ENCODE data around the gene VWA5B2.

The VWA5B2 gene

DNA sequence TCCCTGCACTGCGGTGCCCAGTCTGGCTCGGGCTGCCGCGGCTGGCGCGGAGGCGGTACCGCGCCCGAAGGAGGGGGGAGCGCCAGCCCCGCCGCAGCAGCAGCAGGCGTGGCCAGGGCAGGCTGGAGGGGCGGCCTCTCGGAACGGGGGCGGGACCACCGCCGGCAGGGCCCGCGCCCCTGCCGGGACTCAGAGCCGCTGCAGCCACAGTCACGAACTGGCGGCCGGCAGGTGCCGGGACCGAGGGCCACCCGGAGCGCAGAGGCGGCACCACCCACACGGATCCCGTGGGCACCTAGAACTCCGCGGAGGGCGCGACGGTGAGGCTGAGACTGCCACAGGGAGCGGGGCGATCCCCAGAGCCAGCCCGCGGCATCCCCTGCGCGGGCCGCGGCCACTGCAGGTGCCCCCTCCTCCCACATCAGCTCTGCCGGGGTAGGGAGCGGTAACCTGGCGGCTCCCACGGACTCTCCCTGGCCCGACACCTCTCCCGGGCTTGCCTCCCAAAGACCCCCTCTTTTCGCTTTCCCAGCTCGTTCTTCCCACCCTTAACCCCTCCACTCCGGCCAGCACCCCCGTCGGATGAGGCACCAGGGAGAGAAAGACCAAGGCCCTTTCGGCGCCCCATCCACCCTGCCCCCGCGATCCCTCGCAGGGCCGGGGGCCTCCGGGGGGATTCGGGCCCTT lies at the start of gene VWA5B2:
Gene VWA5B2, plus strand, starts transcription at position 192 of the 687 bp plus-strand sequence. CDS start 944 bp downstream, outside the sequence.
- TF ChIP-seq CTCF (IDR thresholded peaks at IDR 0.05) = peak; percentile 6

DNA sequence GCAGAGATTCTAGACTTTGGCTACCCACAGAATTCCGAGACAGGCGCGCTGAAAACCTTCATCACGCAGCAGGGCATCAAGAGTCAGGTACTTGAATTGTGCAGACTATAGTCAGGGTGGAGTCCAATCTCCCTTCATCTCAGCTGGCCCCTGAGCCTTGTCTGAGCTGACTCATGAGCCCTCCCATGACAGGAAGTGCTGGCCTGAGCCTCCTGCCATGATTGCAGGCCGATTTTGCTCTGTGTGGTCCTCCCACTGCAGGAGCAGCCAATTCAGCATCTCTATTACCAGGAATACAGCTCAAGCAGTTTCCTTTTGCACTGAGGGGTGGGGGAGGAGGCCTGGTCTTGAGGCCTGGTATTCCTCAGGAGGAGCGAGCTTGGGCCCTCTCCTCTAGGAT lies 49.2 kb upstream of the VWA5B2 start:
- Mint-ChIP-seq H3K9me3 (no peaks in the 10 kb centered on the region), H3K27ac (no peak overlapping the region), H3K4me1 (peaks cover 37% of the 10 kb centered on the region), H3K36me3 (ENCODE audit: low read depth) (peaks cover 54% of the 10 kb centered on the region), H3K4me3 (no peak overlapping the region), H3K27me3 (ENCODE audit: low read depth, poor library complexity) (peaks cover 4% of the 10 kb centered on the region)
- no peak for DNase-seq
- TF ChIP-seq CTCF (IDR thresholded peaks at IDR 0.05) = no peak

More for the DNA sequence above, at the start of gene VWA5B2:
- H3K27me3 Mint-ChIP-seq (ENCODE audit: low read depth, poor library complexity) = peaks cover 94% of the 10 kb centered on the region
- no peaks in the 10 kb centered on the region for H3K36me3 Mint-ChIP-seq (ENCODE audit: low read depth)
- no peaks in the 10 kb centered on the region for H3K9me3 Mint-ChIP-seq
- DNase-seq = peak; percentile 84
- peak within 1 kb of the TSS; percentile 64 for H3K4me3 Mint-ChIP-seq
- H3K4me1 Mint-ChIP-seq = peaks cover 8% of the 10 kb centered on the region
- H3K27ac Mint-ChIP-seq = no peak within 1 kb of the TSS

DNA sequence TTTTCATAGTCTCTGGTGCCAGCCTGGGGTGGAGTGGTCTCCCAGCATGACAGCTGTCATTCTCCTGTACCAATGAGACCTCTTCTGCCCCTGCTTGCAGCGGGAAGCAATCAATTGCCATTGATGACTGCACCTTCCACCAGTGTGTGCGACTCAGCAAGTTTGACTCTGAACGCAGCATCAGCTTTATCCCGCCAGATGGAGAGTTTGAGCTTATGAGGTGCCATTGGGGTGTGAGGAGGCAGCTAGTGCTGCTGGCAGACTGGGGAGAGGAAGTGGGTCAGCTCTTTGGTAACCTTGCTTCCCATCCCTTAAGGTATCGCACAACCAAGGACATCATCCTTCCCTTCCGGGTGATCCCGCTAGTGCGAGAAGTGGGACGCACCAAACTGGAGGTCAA lies 47.8 kb upstream of the VWA5B2 start:
- no peak for TF ChIP-seq CTCF (IDR thresholded peaks at IDR 0.05)
- H3K4me3 Mint-ChIP-seq = no peak overlapping the region
- peaks cover 54% of the 10 kb centered on the region for H3K36me3 Mint-ChIP-seq (ENCODE audit: low read depth)

GRCh38 chr3:184183679-184184078 lies 45.7 kb upstream of the VWA5B2 start:
- no peaks in the 10 kb centered on the region for H3K27me3 Mint-ChIP-seq (ENCODE audit: low read depth, poor library complexity)
- H3K9me3 Mint-ChIP-seq = no peaks in the 10 kb centered on the region
- no peak for DNase-seq
- H3K36me3 Mint-ChIP-seq (ENCODE audit: low read depth) = peaks cover 62% of the 10 kb centered on the region
- peaks cover 30% of the 10 kb centered on the region for H3K4me1 Mint-ChIP-seq
- TF ChIP-seq CTCF (IDR thresholded peaks at IDR 0.05) = no peak
- no peak overlapping the region for H3K4me3 Mint-ChIP-seq
- H3K27ac Mint-ChIP-seq = peak overlapping the region; percentile 66

More for the DNA sequence above, 47.8 kb upstream of the VWA5B2 start:
- Mint-ChIP-seq H3K27me3 (ENCODE audit: low read depth, poor library complexity) (no peaks in the 10 kb centered on the region), H3K4me1 (peaks cover 34% of the 10 kb centered on the region), H3K27ac (no peak overlapping the region), H3K9me3 (no peaks in the 10 kb centered on the region)
- no peak for DNase-seq

DNA sequence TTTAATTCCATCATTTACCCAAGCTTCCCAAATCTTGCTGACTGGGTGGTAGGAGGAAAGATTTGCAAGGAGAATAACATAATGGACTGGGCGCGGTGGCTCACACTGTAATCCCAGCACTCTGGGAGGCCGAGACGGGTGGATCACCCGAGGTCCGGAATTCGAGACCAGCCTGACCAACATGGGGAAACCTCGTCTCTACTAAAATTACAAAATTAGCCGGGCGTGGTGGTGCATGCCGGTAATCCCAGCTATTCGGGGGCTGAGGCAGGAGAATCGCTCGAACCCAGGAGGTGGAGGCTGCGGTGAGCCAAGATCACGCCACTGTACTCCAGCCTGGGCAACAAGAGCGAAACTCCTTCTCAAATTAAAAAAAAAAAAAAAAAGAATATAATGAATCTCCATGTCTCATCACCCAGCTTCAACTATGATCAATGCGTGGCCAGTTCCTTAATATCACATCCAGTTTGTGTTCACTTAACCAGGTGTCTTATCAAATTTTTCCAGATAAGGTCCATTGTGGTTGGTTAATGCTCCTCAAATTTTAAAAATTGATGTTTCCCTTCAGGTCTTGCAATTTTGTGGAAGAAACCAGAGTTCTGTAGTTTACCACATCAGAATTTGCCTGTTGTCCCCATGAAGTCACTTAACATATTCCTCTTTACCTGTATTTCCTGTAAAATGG lies 44.7 kb upstream of the VWA5B2 start:
- no peaks in the 10 kb centered on the region for H3K27me3 Mint-ChIP-seq (ENCODE audit: low read depth, poor library complexity)
- H3K36me3 Mint-ChIP-seq (ENCODE audit: low read depth) = peaks cover 59% of the 10 kb centered on the region
- DNase-seq = no peak
- H3K27ac Mint-ChIP-seq = peak overlapping the region; percentile 94
- peaks cover 30% of the 10 kb centered on the region for H3K4me1 Mint-ChIP-seq
- H3K4me3 Mint-ChIP-seq = peak overlapping the region; percentile 99
- no peaks in the 10 kb centered on the region for H3K9me3 Mint-ChIP-seq
- TF ChIP-seq CTCF (IDR thresholded peaks at IDR 0.05) = no peak

All from nephron progenitor cell (in vitro differentiated cells).